ENCODE measurements around the gene GLI3. TPM values are rescaled to one million over a fixed set of nuclear protein-coding genes. Genes with fewer than 3 reads are reported as not detected.

GLI3 gene
- polyA plus RNA-seq, 2 of the 4 experiments (the other 2 are of a cell fraction): 0.09 TPM; not detected in 1

DNA sequence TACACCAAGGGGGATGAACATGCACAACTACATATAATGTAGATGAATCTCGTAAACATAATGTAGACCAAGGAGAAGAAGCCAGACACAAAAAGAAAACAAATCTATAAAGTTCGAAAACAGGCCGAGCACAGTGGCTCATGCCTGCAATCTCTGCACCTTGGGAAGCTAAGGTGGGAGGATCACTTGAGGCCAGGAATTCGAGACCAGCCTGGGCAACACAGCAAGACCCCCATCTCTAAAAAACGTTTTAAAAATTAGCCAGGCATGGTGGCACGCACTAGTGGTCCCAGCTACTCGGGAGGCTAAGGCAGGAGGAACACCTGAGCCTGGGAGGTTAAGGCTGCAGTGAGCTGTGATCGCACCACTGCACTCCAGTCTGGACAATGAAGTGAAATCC, 68.5 kb downstream of the GLI3 start (continued):
- TF ChIP-seq EHF (CRISPR knock-in tag; IDR thresholded peaks at IDR 0.05): no peak
- no peak for TF ChIP-seq RARB (CRISPR knock-in tag; IDR thresholded peaks at IDR 0.05)
- TF ChIP-seq CBX8 (IDR thresholded peaks at IDR 0.05): no peak
- TF ChIP-seq EHMT2 (IDR thresholded peaks at IDR 0.05; ENCODE audit: low read depth): no peak
- no peak for TF ChIP-seq FOSB (CRISPR knock-in tag; IDR thresholded peaks at IDR 0.05)
- TF ChIP-seq MAFK (IDR thresholded peaks at IDR 0.05; ENCODE audit: partially characterized antibody): no peak

DNA sequence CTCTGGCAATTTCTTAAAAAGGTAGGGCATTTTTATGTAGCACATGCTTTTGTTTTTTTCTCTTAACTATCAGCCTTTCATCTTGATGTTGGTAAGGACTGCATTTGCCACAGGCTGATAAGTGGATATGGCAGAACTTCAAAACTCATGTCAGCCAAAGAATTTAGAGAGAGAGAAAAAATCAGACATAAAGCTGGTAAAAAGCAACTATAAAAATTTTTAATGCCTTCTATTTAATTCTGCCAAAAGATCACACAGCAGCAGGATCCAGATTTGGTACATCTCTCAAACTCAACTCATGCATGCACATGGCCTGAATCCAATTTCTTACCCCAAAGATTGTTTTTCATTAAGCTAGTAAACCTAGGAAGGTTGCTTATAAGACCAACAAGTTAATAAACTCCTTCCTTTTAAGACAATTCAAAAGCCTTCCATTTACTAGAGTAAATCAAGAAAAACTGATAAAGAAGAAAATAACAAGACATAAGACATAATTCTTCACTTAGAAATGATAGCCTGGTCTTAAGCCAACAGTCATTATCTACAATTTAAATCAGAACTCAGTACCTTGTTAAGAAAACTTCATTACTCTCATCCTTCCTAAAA, 69.3 kb downstream of the GLI3 start:
- peaks cover 14% of the 10 kb centered on the region for H3K4me1 ChIP-seq
- DNase-seq (ENCODE audit: low read depth in 1 of 2, low spot score in 1 of 2): no peak
- FAIRE-seq: no peak
- no peak for ATAC-seq
- no peaks in the 10 kb centered on the region for H3K9me3 ChIP-seq
- TF ChIP-seq EP300 (IDR thresholded peaks at IDR 0.05) (no peak), SREBF2 (IDR thresholded peaks at IDR 0.05) (no peak), NPAS2 (CRISPR knock-in tag; IDR thresholded peaks at IDR 0.05; ENCODE audit: borderline replicate concordance) (no peak), ZFP36 (IDR thresholded peaks at IDR 0.05; ENCODE audit: borderline replicate concordance, partially characterized antibody) (no peak), EHMT2 (IDR thresholded peaks at IDR 0.05; ENCODE audit: low read depth) (no peak), CBX8 (IDR thresholded peaks at IDR 0.05) (no peak), ESRRA (IDR thresholded peaks at IDR 0.05; ENCODE audit: borderline replicate concordance, low read length) (no peak), ZC3H11A (IDR thresholded peaks at IDR 0.05) (no peak)
- TF ChIP-seq, protein P1, sequence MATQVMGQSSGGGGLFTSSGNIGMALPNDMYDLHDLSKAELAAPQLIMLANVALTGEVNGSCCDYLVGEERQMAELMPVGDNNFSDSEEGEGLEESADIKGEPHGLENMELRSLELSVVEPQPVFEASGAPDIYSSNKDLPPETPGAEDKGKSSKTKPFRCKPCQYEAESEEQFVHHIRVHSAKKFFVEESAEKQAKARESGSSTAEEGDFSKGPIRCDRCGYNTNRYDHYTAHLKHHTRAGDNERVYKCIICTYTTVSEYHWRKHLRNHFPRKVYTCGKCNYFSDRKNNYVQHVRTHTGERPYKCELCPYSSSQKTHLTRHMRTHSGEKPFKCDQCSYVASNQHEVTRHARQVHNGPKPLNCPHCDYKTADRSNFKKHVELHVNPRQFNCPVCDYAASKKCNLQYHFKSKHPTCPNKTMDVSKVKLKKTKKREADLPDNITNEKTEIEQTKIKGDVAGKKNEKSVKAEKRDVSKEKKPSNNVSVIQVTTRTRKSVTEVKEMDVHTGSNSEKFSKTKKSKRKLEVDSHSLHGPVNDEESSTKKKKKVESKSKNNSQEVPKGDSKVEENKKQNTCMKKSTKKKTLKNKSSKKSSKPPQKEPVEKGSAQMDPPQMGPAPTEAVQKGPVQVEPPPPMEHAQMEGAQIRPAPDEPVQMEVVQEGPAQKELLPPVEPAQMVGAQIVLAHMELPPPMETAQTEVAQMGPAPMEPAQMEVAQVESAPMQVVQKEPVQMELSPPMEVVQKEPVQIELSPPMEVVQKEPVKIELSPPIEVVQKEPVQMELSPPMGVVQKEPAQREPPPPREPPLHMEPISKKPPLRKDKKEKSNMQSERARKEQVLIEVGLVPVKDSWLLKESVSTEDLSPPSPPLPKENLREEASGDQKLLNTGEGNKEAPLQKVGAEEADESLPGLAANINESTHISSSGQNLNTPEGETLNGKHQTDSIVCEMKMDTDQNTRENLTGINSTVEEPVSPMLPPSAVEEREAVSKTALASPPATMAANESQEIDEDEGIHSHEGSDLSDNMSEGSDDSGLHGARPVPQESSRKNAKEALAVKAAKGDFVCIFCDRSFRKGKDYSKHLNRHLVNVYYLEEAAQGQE (IDR thresholded peaks at IDR 0.05): no peak
- TF ChIP-seq, protein P2, sequence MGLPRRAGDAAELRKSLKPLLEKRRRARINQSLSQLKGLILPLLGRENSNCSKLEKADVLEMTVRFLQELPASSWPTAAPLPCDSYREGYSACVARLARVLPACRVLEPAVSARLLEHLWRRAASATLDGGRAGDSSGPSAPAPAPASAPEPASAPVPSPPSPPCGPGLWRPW (IDR thresholded peaks at IDR 0.05): no peak
- TF ChIP-seq, protein P3, sequence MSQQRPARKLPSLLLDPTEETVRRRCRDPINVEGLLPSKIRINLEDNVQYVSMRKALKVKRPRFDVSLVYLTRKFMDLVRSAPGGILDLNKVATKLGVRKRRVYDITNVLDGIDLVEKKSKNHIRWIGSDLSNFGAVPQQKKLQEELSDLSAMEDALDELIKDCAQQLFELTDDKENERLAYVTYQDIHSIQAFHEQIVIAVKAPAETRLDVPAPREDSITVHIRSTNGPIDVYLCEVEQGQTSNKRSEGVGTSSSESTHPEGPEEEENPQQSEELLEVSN (IDR thresholded peaks at IDR 0.05; ENCODE audit: borderline replicate concordance, low read depth): no peak
- TF ChIP-seq, protein P4, sequence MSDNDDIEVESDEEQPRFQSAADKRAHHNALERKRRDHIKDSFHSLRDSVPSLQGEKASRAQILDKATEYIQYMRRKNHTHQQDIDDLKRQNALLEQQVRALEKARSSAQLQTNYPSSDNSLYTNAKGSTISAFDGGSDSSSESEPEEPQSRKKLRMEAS (IDR thresholded peaks at IDR 0.05): no peak
- H3K27ac ChIP-seq: no peak overlapping the region
- H3K4me2 ChIP-seq: peak overlapping the region; percentile 62; the same call in 2 of the 3 replicates
- no peak overlapping the region for H3K4me3 ChIP-seq
- CTCF ChIA-PET: interaction anchor here (1.1 kb wide), 1 partner anchor 11 kb away, joined by 4 read pairs; no protein-coding TSS in a partner anchor
- POLR2A ChIA-PET: no interaction called here

DNA sequence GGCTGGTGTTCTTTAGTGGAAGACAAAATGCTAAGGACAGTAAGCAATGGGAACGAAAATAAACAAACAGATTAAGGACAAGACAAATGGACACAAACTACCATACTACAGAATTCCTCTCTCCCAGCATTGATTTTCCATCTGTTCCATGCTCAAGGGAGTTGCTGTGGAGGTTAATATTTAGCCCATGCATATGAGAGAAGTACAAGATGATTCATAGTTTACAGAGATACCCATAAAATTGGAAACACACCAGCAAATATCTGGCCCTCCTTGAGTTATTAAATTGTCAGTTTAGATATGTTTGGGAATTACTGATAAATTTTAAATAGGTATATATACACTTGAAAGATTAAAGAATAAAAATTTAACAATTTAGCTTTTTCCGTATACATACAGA, 69.8 kb downstream of the GLI3 start:
- peak overlapping the region; percentile 62 for H3K4me2 ChIP-seq
- TF ChIP-seq GATA3 (IDR thresholded peaks at IDR 0.05; ENCODE audit: borderline replicate concordance): no peak
- TF ChIP-seq RNF2 (IDR thresholded peaks at IDR 0.05; ENCODE audit: borderline replicate concordance, low read depth): no peak
- 0 out of 2 replicates have a peak, but pooled peaks have one; percentile 18 for TF ChIP-seq JUNB (IDR thresholded peaks at IDR 0.05)
- TF ChIP-seq ZC3H11A (IDR thresholded peaks at IDR 0.05): no peak
- no peak for TF ChIP-seq HEYL (CRISPR knock-in tag; IDR thresholded peaks at IDR 0.05)
- no peak overlapping the region for H3K27ac ChIP-seq
- DNase-seq (ENCODE audit: low read depth in 1 of 2, low spot score in 1 of 2) (peak; percentile 14 to 25), ATAC-seq (peak in 1 of 2 experiments; percentile 55; a peak in 2 of 6 replicates), FAIRE-seq (no peak)
- peaks cover 14% of the 10 kb centered on the region for H3K4me1 ChIP-seq
- no peak overlapping the region for H3K4me3 ChIP-seq
- WGBS (ENCODE audit: missing lambda C conversion rate): 21% methylated on average over 2 of the region's 2 CpGs
- POLR2A ChIA-PET: no interaction called here
- H3K9me3 ChIP-seq: no peaks in the 10 kb centered on the region
- CTCF ChIA-PET: interaction anchor here (1.0 to 1.1 kb wide), 2 partner anchors 11 to 19 kb away, joined by 3 to 4 read pairs; no protein-coding TSS in a partner anchor
